ENCODE results near the gene LRRC4.

- TF ChIP-seq CTCF (IDR thresholded peaks at IDR 0.05): no peak
- no peak for TF ChIP-seq EZH2phosphoT487 (IDR thresholded peaks at IDR 0.05)
- TF ChIP-seq EZH2 (IDR thresholded peaks at IDR 0.05): no peak
These were observed 3.7 kb downstream of the LRRC4 start for GRCh38 chr7:128027485-128027980.

Measured in neural progenitor cell (in vitro differentiated cells).